Measurements from ENCODE around the gene LBP.

DNA sequence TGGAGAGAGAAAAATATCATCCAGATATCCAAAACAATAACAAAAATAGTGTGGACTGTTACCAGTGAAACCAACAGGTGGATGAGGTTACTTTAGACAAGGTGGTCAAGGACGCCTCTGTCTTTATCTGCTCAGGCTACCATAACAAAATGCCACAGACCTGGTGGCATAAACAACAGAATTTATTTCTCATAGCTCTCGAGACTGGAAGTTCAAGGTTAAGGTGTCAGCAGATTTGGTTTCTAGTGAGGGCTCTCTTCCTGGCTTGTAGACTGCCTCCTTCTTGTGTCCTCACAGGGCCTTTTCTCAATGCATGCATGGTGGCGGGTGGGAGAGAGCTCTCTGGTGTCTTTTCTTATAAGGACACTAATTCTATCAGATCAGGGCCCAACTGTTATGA is 21.1 kb upstream of the LBP start:
- TF ChIP-seq, protein P1, sequence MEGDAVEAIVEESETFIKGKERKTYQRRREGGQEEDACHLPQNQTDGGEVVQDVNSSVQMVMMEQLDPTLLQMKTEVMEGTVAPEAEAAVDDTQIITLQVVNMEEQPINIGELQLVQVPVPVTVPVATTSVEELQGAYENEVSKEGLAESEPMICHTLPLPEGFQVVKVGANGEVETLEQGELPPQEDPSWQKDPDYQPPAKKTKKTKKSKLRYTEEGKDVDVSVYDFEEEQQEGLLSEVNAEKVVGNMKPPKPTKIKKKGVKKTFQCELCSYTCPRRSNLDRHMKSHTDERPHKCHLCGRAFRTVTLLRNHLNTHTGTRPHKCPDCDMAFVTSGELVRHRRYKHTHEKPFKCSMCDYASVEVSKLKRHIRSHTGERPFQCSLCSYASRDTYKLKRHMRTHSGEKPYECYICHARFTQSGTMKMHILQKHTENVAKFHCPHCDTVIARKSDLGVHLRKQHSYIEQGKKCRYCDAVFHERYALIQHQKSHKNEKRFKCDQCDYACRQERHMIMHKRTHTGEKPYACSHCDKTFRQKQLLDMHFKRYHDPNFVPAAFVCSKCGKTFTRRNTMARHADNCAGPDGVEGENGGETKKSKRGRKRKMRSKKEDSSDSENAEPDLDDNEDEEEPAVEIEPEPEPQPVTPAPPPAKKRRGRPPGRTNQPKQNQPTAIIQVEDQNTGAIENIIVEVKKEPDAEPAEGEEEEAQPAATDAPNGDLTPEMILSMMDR (IDR thresholded peaks at IDR 0.05 in 4 of 5, conservative IDR thresholded peaks at IDR 0.05 in 1 of 5), result no peak
- TF ChIP-seq POLR2A (IDR thresholded peaks at IDR 0.05), result no peak

Data from gastrocnemius medialis (tissue), 4 donors.